ENCODE measurements around the gene ARHGEF4. TPM values are rescaled to one million over a fixed set of nuclear protein-coding genes. Genes with fewer than 3 reads are reported as not detected.
"Not testable (repeated sequence)": the region's sequence is repeated elsewhere in the genome, so short reads cannot be mapped to it uniquely, and the experiment has no call there.

The ARHGEF4 gene
- total RNA-seq, 1 experiment from 2014 or later: 4.2 TPM

DNA sequence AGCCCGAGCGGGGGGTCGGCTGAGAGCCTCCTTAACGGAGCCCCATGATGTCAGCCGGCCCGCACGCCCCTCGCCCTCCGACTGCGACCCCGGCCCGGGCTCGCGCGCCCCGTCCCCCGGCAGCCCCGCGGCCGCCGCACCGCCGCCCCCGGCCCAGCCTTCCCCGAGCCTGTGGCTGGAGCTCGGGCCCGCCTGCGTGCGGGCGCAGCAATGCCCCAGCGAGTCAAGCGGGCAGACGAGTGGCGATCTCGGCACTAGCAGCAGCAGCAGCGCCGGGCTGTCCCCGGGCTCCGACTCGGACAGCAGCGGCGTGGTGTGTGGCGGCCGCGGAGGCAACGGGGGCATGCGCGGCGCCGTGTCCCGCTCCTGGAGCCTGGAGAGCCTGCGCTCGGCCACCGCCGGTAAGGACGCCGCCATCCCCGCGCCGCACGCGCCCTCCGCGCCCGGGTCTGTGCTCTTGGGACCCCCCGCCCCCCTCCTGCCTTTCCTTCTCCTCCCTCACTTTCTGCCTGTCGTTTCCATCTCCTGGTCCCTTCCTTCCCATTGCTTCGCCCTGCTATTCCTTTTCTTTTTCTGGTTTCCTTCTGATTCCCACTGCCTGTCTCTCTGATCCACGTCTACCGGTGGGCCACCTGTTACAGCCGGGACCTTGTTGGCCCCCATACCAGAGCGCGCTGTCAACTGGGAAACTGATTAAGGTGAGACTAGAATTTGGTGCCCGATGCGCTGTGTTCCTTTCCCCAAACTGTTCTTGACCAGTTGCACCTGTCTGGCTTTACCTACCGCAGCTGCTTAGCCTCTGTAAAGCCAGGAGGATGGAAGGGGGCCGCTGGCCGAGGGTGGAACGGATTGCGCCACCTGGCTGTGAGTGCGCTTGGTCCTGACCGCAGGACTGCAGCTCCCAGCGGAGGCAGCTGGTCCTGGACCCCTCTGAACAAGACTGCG is 127.4 kb downstream of the ARHGEF4 start:
- DNase-seq (ENCODE audit: extremely low read depth, low read depth): no peak

DNA sequence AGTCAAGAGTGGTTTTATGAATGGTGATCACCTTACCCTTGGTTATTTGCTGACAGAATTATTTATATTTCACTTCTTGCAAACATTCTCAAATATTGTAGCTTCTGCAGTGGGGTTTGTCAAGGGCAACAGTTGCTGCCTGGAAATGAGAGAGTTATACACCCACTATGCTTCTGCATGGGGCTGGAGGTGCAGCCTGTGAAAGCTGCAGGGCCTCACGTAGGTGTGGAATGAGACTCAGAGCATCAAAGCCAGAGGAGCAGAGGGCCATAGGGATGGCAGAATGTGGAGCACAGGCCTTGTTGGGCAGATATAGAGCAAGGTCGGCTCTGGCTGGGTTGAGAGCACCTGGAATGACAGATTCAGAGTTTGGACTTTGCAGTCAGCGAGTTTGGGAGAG is 128.2 kb downstream of the ARHGEF4 start:
- DNase-seq (ENCODE audit: extremely low read depth, low read depth): no peak

DNA sequence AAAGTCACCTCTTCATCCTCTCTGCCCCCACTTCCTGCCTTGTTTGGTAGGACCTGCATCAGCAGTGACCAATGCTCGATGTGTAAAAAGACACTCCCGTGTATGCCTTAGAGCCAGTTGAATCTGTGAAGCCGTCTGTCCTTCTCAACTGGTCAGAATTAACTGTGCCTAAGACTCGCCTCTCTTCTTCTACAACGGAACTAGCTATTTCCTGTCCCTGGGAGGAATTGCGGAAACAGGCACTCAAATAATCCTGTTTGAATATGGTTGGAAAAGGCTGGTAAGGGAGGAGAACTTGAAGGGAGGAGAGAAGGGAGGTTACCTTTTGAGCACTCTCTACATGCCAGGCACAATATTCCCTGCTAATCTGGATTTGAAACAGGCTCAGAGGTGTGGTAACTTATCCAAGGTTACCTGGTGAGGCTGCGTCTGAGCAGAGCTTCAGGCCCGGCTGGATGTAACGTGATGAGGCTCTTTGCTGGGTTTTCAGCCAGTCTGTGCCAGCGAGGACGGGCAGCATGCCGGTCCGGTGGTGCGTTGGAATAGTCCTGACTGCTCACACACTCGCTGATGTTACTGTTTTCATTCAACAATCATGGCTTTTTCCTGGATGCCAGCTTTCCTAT is 129.5 kb downstream of the ARHGEF4 start:
- DNase-seq (ENCODE audit: extremely low read depth, low read depth): no peak

DNA sequence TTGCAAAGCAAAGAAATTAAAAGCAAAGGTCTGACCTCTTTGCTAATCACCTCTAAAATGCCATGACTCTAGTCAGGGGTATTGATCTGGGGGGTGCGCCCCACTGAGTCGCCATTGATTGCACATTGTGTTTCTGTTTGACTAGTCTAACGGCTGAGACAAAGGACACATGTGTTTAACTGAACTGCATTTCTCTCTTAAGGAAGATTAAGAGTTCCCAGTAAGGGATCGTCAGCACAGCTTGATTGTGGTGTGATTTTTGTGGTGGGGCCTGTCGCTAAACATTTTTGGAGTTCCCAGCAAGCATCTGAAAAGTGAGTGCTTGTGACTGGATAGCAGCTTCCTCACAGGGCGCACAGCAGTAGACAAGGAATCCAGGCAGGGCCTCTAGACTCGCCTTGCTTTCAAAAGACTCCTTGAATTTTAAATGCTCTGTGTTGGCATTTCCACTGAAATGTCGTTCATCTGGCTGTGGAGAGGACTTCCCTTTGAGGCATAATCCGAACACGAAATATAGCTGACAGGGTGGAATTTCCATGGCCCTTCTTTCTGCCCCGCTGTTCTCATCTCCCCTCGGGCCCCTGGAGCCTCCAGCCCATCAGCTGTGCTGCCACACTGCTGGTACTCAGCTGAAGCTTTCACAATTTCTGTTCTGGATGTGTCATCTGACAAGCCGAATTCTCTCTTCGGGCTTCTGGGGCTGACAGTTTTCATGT is 130.2 kb downstream of the ARHGEF4 start:
- no peak for DNase-seq (ENCODE audit: extremely low read depth, low read depth)

DNA sequence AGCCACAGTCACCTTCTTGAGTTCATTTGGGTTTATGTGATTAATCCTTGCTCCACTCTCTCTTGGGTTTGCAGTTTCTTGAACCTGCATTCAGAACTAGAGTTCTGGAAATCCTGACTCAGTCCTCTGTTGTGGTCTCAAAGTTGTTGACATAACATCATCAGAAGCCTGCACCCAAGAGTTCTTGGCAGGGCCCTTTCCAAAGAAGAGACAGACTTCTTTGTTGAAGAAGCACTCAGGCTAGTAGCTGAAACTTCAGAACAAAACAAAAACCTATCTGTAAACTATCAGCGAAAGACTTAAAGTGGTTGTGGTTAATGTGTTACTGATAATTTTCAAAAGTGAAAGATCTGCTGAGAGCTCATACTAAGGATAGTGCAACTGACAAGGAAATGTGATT is 135.7 kb downstream of the ARHGEF4 start:
- no peak for DNase-seq (ENCODE audit: extremely low read depth, low read depth)

DNA sequence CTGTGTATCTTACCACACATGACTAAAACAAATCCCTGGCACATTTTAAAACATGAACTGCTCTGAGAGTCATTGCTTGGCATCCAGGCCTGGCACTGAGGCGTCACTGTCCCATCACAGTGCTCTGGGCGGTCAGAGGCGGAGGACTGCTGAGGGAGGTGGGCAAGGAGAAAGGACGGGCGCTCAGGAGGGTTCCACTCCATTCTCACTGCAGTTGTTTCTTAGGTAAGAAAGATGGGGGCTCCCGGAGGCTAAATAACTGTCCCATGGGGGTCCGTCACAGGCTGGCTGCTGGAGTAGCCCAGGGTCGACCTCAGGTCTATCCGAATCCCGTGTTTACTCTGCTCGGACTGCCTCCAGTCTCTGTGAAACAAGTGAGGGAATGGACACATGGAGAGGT is 139.0 kb downstream of the ARHGEF4 start:
- no peak for DNase-seq (ENCODE audit: extremely low read depth, low read depth)

DNA sequence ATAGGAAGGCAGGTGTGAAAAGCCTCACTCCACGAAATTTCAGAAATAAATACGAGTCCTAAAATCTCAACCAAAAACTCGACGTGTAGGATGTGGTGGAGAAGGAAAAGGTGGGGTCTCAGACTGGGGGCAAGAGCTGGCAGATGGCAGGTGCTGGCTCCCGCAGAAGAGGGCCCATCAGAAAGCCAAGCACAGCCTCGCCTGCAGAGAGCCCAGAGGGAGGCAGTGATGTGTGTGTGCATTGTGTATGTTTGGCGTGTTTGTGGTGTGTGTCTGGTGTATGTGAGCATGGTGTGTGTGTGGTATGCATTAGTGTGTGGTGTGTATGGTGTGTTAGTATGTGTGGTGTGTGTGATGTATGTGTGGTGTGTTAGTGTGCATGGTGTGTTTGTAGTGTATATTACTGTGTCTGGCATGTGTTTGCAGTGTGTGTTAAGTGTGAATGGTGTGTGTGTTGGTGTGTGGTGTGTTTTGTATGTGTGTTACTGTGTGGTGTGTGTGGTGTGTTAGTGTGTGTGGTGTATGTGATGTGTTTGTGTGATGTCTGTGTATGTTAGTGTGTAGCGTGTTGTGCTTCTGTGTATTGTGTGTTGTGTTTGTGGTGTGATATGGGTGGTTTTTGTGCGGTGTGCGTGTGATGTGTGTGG is 140.0 kb downstream of the ARHGEF4 start:
- DNase-seq (ENCODE audit: extremely low read depth, low read depth): no peak

DNA sequence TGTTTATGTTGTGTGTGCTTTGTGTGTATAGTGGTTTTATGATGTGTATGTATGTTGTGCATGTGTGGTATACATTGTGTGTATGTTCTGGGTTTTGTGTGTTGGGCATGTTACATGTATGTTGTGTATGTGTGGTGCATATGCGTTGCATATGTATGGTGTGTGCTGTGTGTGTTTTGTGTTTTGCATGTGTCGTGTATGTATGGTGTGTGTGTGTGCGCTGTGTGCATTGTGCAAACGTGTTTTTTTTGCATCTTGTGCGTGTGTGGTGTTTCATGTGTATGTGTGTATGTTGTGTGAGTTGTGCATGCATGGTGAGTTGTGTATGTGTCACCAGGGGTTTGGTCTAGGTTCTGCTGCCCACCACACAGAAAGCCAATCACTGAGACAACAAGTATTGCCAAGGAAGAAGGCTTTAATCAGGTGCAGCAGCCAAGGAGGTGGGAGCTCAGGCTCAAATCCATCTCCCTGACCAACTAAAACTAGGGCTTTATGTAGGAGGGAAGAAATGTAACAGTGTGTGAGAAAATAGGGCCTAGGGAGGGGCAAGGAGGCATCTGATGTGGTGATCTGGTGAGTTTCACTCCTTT is 140.8 kb downstream of the ARHGEF4 start:
- DNase-seq (ENCODE audit: extremely low read depth, low read depth): no peak

DNA sequence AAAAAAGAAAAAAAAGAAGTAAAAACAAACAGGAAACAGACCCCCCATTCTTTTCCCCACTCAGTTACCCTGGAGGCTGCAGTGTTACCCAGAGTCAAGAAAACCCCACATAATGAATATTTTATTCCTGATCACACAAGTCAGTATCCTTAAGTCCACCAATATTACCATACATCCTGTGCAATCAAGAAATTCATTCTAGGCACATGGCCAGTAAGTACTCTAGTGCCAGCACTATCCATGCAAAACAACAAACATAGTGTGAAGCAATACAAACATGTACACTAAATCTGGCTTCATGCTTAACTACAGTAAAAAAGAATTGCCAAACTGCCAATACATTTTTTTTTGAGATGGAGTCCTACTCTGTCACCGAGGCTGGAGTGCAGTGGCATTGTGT is 145.0 kb downstream of the ARHGEF4 start:
- DNase-seq (ENCODE audit: extremely low read depth, low read depth): no peak

DNA sequence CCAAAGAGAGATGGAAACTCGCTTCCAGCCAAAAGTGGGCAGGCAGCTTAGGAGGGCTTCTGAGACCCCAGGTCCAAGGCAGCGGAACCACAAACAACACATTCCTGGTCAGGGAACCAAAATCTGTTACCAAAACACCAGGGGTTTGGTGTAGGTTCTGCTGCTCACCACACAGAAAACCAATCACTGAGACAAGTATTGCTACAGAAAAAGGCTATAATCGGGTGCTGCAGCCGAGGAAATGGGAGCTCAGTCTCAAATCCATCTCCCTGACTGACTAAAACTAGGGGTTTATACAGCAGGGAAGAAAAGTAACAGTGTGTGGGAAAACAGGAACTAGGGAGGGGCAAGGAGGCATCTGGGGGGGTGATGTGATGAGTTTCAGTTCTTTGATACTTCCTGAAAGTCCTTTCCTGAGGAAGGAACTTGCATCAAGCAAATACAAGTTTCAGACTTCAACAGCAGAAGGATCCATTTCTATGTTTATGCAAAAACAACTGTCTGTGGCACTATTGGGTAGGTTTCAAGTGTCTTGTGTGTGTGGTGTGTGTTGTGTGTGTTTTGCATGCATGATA is 148.6 kb downstream of the ARHGEF4 start:
- no peak for DNase-seq (ENCODE audit: extremely low read depth, low read depth)

DNA sequence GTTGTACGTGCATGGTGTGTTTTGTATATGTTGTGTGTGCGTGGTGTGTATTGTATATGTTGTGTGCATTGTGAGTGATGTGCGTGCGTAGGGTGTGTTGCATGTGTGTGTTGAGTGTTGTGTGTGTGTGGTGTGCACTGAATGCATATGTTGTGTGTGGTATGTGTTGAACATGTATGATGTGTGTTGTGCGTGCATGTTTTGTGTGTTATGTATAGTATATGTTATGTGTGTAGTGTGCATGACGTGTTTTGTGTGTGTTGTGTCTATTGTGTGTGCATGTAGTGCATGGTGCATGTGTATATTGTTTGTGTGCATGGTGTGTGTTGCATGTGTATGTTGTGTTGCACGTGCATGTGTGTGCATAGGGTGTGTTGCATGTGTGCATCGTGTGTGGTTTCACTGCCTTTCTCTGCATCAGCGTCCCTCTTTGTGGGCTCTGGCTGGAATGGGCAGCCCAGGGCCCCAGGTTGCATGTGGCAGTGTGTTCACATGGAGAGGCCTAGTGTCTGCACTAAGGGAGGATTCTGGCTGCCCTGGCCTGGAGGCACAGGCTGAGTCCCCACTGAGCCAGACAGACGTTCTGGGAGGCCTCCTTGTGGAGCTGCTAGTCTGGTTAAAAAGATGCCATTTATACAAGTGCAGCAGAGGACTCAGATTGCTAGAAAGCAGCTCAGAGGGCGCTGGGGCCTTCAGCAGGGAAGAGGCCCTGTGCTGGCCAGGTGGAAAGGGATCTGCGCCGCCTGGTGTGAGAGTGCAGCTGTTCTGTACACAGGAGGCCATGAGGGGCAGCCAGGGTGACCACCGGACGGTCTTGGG is 149.3 kb downstream of the ARHGEF4 start:
- DNase-seq (ENCODE audit: extremely low read depth, low read depth): no peak

DNA sequence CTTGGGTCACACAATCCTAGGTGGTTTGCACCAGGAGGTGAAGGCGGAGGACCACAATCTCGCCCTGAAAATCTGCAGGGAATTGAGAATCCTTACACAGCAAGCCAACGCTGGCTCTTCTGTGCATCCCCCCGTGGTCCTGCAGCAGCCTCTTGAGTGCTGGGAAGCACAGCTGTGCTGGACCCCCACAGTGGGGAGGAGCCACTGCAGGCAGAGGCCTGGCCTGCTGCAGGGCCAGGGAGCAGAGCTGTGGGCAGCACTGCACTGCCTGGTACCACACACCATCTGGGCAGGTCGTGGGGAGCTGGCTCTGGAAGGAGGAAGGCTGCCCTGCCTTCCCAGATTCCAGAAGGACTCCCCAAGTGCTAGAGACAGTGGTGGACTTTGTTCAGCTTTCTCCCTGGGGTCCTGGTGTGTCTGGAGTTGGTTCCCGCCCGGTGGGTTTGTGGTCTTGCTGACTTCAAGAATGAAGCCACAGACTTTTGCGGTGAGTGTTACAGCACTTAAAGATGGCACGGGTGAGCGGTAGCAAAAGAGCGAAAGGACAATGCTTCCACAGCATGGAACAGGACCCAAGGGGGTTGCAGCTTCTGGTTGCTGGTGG is 150.3 kb downstream of the ARHGEF4 start:
- no peak for DNase-seq (ENCODE audit: extremely low read depth, low read depth)

DNA sequence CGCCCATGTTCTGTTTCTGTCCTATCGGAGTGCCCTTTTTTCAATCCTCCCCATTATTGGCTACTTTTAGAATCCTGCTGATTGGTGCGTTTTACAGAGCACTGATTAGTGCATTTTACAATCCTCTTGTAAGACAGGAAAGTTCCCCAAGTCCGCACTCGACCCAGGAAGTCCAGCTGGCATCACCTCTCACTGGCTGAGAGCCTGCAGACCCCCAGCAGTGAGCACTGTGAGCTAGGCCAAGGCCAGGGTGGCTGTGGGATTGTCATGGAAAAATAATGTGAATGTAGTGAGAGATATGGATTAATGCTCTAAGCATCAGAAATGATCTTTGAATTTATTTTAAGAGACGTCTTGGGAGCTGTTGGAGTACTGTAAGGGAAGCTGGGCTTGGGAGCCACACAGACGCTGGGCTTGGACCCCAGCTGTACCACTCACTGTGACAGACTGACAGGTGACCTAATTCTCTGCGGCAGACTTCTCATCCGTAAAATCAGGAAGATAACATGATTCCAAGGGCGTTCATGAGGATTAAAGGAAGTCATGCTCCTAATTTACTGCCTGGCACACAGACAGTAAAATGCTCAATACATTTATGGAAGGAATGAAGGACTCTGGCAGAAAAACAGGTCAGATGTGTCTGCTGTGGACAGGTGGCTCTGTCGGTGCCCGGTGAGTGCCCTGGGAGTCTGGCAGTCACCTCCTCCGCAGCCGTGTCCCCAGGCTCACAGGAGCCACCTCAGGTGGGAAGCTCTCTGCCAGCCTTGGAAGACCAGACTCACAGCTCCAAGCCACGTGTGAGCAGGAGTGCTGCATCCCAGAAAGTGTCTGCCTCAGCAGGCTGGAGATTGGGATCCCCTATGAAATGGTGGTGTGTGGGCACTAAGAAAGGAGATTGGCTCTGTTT is 151.1 kb downstream of the ARHGEF4 start:
- no peak for DNase-seq (ENCODE audit: extremely low read depth, low read depth)

DNA sequence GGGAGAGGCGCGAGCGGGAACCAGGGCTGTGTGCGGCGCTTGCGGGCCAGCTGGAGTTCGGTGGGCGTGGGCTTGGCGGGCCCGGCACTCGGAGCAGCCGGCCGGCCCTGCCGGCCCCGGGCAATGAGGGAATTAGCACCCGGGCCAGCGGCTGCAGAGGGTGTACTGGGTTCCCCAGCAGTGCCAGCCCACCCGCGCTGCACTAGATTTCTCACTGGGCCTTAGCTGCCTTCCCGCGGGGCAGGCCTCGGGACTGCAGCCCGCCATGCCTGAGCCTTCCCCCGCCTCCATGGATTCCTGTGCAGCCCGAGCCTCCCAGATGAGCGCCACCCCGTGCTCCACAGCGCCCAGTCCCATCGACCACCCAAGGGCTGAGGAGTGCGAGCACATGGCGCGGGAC is 154.7 kb downstream of the ARHGEF4 start:
- not testable (repeated sequence) for DNase-seq (ENCODE audit: extremely low read depth, low read depth)

DNA sequence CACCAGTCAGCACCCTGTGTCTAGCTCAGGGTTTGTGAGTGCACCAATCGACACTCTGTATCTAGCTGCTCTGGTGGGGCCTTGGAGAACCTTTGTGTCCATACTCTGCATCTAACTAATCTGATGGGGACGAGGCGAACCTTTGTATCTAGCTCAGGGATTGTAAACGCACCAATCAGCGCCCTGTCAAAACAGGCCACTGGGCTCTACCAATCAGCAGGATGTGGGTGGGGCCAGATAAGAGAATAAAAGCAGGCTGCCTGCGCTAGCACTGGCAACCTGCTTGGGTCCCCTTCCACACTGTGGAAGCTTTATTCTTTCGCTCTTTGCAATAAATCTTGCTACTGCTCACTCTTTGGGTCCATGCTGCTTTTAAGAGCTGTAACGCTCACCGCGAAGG is 155.3 kb downstream of the ARHGEF4 start:
- not testable (repeated sequence) for DNase-seq (ENCODE audit: extremely low read depth, low read depth)

DNA sequence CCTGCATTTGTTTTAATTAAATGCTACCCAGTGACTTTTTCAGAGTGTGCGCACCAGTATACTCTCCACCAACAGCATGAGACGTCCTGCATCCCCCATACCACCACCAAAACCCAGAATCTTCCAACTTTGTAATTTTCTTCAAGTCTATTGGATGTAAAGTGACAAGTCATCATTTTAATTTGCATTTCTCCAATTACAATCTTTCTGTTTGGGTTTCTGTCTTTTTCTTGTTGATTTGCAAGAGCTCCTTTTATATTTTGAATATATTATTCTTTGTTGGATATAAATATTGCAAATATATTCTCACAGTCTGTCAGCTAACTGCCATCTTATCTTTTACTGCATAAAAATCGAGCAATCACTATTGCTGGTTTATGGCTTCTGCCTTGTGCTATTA is 160.0 kb downstream of the ARHGEF4 start:
- DNase-seq (ENCODE audit: extremely low read depth, low read depth): no peak

DNA sequence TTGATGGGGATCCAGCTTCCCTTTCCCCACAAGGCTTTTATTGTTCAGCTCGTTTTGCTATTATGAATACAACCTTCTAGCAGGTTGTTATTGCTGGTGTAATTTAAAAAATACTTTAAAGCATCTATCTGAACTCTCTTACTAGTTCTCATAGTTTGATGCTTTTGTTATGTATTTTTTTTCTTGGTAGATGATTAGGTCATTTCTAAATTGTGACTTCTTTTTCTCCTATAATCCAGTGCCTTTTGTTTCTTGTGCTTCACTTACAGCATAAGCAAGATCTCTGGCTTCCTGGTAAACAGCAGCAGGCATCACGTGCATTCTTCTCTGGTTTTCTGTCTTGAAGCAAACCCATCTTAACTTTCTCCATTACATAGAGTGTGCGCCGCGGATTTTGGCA is 160.5 kb downstream of the ARHGEF4 start:
- no peak for DNase-seq (ENCODE audit: extremely low read depth, low read depth)

DNA sequence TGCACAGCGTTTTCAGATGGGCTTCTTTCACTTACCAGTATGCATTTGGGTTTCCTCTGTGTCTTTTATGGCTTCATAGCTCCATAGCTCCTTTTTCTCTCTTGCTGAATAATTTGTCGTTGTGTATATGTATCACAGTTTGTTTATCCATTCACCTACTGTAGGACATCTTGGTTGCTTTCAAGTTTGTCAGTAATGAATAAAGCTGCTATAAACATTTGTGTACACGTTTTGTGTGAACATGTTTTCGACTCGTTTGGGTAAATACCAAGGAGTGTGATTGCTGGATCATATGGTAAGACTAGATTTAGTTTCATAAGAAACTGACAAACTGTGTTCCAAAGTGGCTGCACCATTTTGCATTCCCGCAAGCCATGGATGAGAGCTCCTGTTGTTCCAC is 161.8 kb downstream of the ARHGEF4 start:
- no peak for DNase-seq (ENCODE audit: extremely low read depth, low read depth)
